DOHH2 (cell line): ENCODE measurements around the gene KLRC4.
"Not testable (repeated sequence)": the region's sequence is repeated elsewhere in the genome, so short reads cannot be mapped to it uniquely, and the experiment has no call there.

Experiments used
- H3F3A ChIP-seq: fragments of 200-600 bp; sonication (generic), shearing (Covaris generic); 2 replicates; pipeline ENCODE4 v1.6.0; 2016; ENCODE audit warnings: antibody characterized with exemption, mild to moderate bottlenecking; ENCODE audit not compliant: control insufficient read depth, insufficient read depth
- H3K27ac ChIP-seq: fragments of 200-600 bp; sonication (generic); 2 replicates; pipeline ENCODE4 v1.5.1; 2014; ENCODE audit warnings: low read depth, mild to moderate bottlenecking, low read length, moderate library complexity
- H3K27me3 ChIP-seq: fragments of 200-600 bp; sonication (generic); 2 replicates; pipeline ENCODE4 v1.6.1; 2014; ENCODE audit warnings: mild to moderate bottlenecking, low read length, mixed read lengths; ENCODE audit not compliant: control insufficient read depth
- H3K36me3 ChIP-seq: fragments of 200-600 bp; sonication (generic); 2 replicates; pipeline ENCODE4 v1.6.1; 2014; ENCODE audit warnings: mild to moderate bottlenecking, low read length, moderate library complexity, mixed read lengths; ENCODE audit not compliant: control insufficient read depth
- H3K4me1 ChIP-seq: fragments of 200-600 bp; sonication (generic); 2 replicates; pipeline ENCODE4 v1.6.1; 2014; ENCODE audit warnings: mild to moderate bottlenecking, low read length, mixed read lengths; ENCODE audit not compliant: control insufficient read depth
- H3K4me2 ChIP-seq: fragments of 200-600 bp; sonication (generic); 2 replicates; pipeline ENCODE4 v1.6.0; 2014; ENCODE audit warnings: mild to moderate bottlenecking, low read length, moderate library complexity
- H3K4me3 ChIP-seq: fragments of 200-600 bp; sonication (generic); 2 replicates; pipeline ENCODE4 v1.5.1; 2014; ENCODE audit warnings: mild to moderate bottlenecking, low read length, mixed read lengths
- H3K79me2 ChIP-seq: fragments of 200-600 bp; sonication (generic); 2 replicates; pipeline ENCODE4 v1.6.1; 2014; ENCODE audit warnings: mild to moderate bottlenecking, low read length, mixed read lengths; ENCODE audit not compliant: control insufficient read depth
- H3K9me2 ChIP-seq: fragments of 200-600 bp; sonication (generic); replicated peaks from 2 replicates; pipeline ENCODE4 v1.6.1; 2014; ENCODE audit warnings: mild to moderate bottlenecking, low read length, mixed read lengths; ENCODE audit not compliant: control insufficient read depth
- H3K9me3 ChIP-seq: fragments of 200-600 bp; sonication (generic); 2 replicates; pipeline ENCODE4 v1.6.1; 2014; ENCODE audit warnings: antibody characterized with exemption, low read length, mixed read lengths; ENCODE audit not compliant: control insufficient read depth, insufficient read depth
- H4K20me1 ChIP-seq: fragments of 200-600 bp; sonication (generic); 2 replicates; pipeline ENCODE4 v1.6.0; 2014; ENCODE audit warnings: low read depth, mild to moderate bottlenecking, antibody characterized with exemption, low read length, moderate library complexity; ENCODE audit not compliant: control insufficient read depth, insufficient read depth
- CTCF ChIP-seq: fragments of 200-600 bp; sonication (generic); IDR thresholded peaks from one replicate; pipeline ENCODE4 v1.5.1; 2014; ENCODE audit warnings: antibody characterized with exemption, mild to moderate bottlenecking, low read depth, low read length; ENCODE audit not compliant: poor library complexity, severe bottlenecking
- EZH2phosphoT487 ChIP-seq: fragments of 200-600 bp; sonication (generic); IDR thresholded peaks from 2 replicates; pipeline ENCODE4 v1.6.1; 2017; ENCODE audit warnings: borderline replicate concordance, mild to moderate bottlenecking, antibody characterized with exemption, low read length, moderate library complexity, mixed read lengths

The KLRC4 gene

DNA sequence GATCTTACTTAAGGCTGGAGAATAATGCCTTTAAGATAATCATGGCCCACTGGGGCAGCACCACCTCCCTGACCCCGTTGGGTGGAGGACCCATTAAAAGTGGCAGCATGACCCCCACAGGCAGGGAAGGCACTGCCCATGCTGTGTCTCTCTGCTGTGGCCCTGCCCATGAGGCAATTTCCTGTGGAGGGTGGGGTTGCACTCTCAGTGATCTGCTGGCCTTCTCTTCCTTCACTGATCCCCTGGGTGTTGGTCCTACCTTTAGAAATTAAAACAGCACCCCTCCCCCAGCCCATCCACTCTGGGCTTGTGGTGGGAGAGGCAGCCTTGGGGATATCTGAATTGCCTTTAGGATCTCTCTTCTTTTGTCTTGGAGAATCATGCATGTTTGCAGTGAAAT is 37.0 kb downstream of the KLRC4 start:
- H3K27ac ChIP-seq, result no peak overlapping the region
- H3K4me3 ChIP-seq, result no peak overlapping the region
- no peaks in the 10 kb centered on the region for H3K27me3 ChIP-seq
- TF ChIP-seq EZH2phosphoT487 (no peak), CTCF (no peak)
- no peaks in the 10 kb centered on the region for H3K79me2 ChIP-seq
- H4K20me1 ChIP-seq, result no peaks in the 10 kb centered on the region
- no peaks in the 10 kb centered on the region for H3F3A ChIP-seq
- H3K4me2 ChIP-seq, result no peak overlapping the region
- H3K4me1 ChIP-seq, result 0 out of 2 replicates have a peak, but pooled peaks cover 4% of the 10 kb centered on the region
- no peaks in the 10 kb centered on the region for H3K36me3 ChIP-seq
- H3K9me2 ChIP-seq, result no peaks in the 10 kb centered on the region
- H3K9me3 ChIP-seq, result peaks cover 9% of the 10 kb centered on the region; the same call in 1 of the 2 replicates

GRCh38 chr12:10371893-10372535 is 37.5 kb downstream of the KLRC4 start:
- H3K27me3 ChIP-seq, H3K4me3 ChIP-seq, H3K36me3 ChIP-seq, H3K4me2 ChIP-seq, H3K9me2 ChIP-seq, H3K4me1 ChIP-seq, H3K79me2 ChIP-seq, H4K20me1 ChIP-seq, H3F3A ChIP-seq, H3K27ac ChIP-seq: not testable (repeated sequence)
- peaks cover 14% of the 10 kb centered on the region; the same call in 1 of the 2 replicates for H3K9me3 ChIP-seq

DNA sequence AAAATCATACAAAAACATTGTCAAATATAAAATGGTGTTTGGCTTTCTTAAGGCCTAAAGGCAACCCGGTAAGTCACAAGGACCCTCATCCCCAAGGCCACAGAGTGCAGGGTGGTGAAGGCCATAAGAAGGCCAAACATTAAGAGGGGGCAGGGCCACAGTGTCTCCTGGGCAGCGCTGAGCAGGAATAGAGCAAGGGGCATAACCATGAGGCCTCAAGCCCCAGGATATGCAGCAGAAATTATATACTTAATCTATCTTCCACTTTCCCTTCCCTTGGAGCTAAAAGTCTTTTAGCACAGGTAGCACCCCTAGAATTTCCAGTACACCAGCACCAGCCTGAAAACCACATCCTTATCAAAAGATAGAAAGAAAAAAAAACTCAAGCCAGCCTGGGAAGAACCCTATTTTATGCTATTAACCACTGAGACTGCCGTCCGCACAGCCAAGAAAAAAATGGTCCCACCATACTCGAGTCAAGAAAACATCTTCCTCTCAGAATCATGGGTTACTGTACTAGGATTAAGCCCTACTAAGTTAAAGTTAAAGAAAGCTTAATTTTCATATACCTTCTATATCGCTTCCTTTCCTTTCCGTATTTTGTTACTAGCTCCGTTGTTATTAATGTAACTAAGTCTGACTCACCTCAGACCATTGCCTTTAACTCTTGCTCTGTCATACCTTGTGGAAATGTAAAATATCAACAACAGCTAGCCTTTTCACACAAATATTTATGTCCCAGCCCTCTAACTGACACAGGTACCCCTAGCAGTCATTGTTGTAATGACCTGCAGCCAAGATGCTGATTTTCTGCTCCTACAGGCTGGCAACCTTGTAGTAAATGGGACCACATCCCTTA is 39.8 kb downstream of the KLRC4 start:
- H3K27me3 ChIP-seq, result no peaks in the 10 kb centered on the region

More for the DNA sequence above, 39.8 kb downstream of the KLRC4 start:
- H3K4me1 ChIP-seq, result peaks cover 12% of the 10 kb centered on the region
- H3K27ac ChIP-seq, result no peak overlapping the region
- no peak overlapping the region for H3K4me3 ChIP-seq
- no peaks in the 10 kb centered on the region for H3K9me2 ChIP-seq
- H3K9me3 ChIP-seq, result peaks cover 10% of the 10 kb centered on the region; the same call in 1 of the 2 replicates
- no peaks in the 10 kb centered on the region for H3K36me3 ChIP-seq
- H3F3A ChIP-seq, result no peaks in the 10 kb centered on the region
- no peak for TF ChIP-seq EZH2phosphoT487
- no peak for TF ChIP-seq CTCF
- H4K20me1 ChIP-seq, result no peaks in the 10 kb centered on the region
- no peak overlapping the region for H3K4me2 ChIP-seq
- H3K79me2 ChIP-seq, result no peaks in the 10 kb centered on the region
